Caco-2 (cell line): ENCODE data around the gene PHACTR1. TPM values are rescaled to one million over a fixed set of nuclear protein-coding genes. Genes with fewer than 3 reads are reported as not detected.

Experiments
- BruUV-seq: library from RNA; stranded (reverse); fragments of 400-500 nt; replicated peaks from 2 replicates; lab custom pipeline; 2021; lab: Mats Ljungman, UMichigan
- CTCF ChIA-PET: fragments of 300-600 bp; sonication (Branson Sonifier 250); formaldehyde crosslinking; loops from one replicate; lab custom pipeline; 2022; ENCODE audit warnings: antibody characterized with exemption; lab: Charles Lee
- POLR2A ChIA-PET: fragments of 300-600 bp; sonication (Branson Sonifier 250); formaldehyde crosslinking; loops from one replicate; lab custom pipeline; 2022; ENCODE audit warnings: antibody characterized with exemption; lab: Charles Lee
- DNase-seq, 2 experiments: peaks; one replicate each; pipeline versions ENCODE4 v3.0.0 to v3.0.0-alpha.2; 2020 to 2022
- H3K27me3 ChIP-seq: replicated peaks from 2 replicates; pipeline ENCODE4 v1.6.0; 2011; ENCODE audit warnings: low read length; ENCODE audit not compliant: control insufficient read depth, insufficient read depth
- H3K36me3 ChIP-seq: 2 replicates; pipeline ENCODE4 v1.5.1; 2011; ENCODE audit warnings: low read length; ENCODE audit not compliant: control insufficient read depth, insufficient read depth
- H3K4me1 ChIP-seq: fragments of 250-450 bp; sonication (Bioruptor Pico); 2 replicates; pipeline ENCODE4 v1.5.1; 2020; ENCODE audit warnings: mild to moderate bottlenecking
- H3K4me3 ChIP-seq: 2 replicates; pipeline ENCODE4 v1.5.1; 2011; ENCODE audit warnings: low read depth, mild to moderate bottlenecking, control low read depth, low read length
- H3K9me3 ChIP-seq: fragments of 250-450 bp; sonication (Bioruptor Pico); 2 replicates; pipeline ENCODE4 v1.5.1; 2020; ENCODE audit warnings: mild to moderate bottlenecking, moderate library complexity
- H3K27ac Mint-ChIP-seq: one replicate; pipeline ENCODE4 v1.8.0; 2022; ENCODE audit warnings: mixed read lengths; ENCODE audit not compliant: unreplicated experiment
- H3K27me3 Mint-ChIP-seq: one replicate; pipeline ENCODE4 v1.8.0; 2022; ENCODE audit warnings: mixed read lengths; ENCODE audit not compliant: insufficient read depth, unreplicated experiment
- H3K36me3 Mint-ChIP-seq: one replicate; pipeline ENCODE4 v1.8.0; 2022; ENCODE audit warnings: mild to moderate bottlenecking, mixed read lengths; ENCODE audit not compliant: insufficient read depth, unreplicated experiment
- H3K4me1 Mint-ChIP-seq: one replicate; pipeline ENCODE4 v1.8.0; 2022; ENCODE audit warnings: low read depth, mixed read lengths; ENCODE audit not compliant: unreplicated experiment
- H3K4me3 Mint-ChIP-seq: one replicate; pipeline ENCODE4 v1.8.0; 2022; ENCODE audit warnings: mild to moderate bottlenecking, moderate library complexity, mixed read lengths; ENCODE audit not compliant: unreplicated experiment
- H3K9me3 Mint-ChIP-seq: one replicate; pipeline ENCODE4 v1.8.0; 2022; ENCODE audit warnings: mixed read lengths; ENCODE audit not compliant: unreplicated experiment
- CTCF ChIP-seq, 2 experiments: fragments of 200-600 bp in 1 of 2; IDR thresholded peaks; 1 replicate in 1 of 2; 2 replicates in 1 of 2; pipeline versions ENCODE4 v1.5.1 to v1.8.0; 2011 to 2022; ENCODE audit warnings: antibody characterized with exemption in 1 of 2, control low read depth in 1 of 2, inconsistent platforms in 1 of 2, low read depth in 1 of 2, low read length in 1 of 2, mild to moderate bottlenecking in 1 of 2, moderate library complexity in 1 of 2; ENCODE audit not compliant: insufficient read depth in 1 of 2, severe bottlenecking in 1 of 2, unreplicated experiment in 1 of 2
- intact Hi-C: fragments of 100-400 bp; cut with micrococcal nuclease; formaldehyde crosslinking; loops from one replicate; pipeline ENCODE4 v1.10.0; 2022; ENCODE audit not compliant: unreplicated experiment
- total RNA-seq: library from RNA; stranded (reverse); gene quantifications from 2 replicates; pipeline ENCODE4 v1.2.3, GENCODE V29; 2022

Gene PHACTR1
- total RNA-seq, 1 experiment from 2014 or later, result 0.41 TPM

DNA sequence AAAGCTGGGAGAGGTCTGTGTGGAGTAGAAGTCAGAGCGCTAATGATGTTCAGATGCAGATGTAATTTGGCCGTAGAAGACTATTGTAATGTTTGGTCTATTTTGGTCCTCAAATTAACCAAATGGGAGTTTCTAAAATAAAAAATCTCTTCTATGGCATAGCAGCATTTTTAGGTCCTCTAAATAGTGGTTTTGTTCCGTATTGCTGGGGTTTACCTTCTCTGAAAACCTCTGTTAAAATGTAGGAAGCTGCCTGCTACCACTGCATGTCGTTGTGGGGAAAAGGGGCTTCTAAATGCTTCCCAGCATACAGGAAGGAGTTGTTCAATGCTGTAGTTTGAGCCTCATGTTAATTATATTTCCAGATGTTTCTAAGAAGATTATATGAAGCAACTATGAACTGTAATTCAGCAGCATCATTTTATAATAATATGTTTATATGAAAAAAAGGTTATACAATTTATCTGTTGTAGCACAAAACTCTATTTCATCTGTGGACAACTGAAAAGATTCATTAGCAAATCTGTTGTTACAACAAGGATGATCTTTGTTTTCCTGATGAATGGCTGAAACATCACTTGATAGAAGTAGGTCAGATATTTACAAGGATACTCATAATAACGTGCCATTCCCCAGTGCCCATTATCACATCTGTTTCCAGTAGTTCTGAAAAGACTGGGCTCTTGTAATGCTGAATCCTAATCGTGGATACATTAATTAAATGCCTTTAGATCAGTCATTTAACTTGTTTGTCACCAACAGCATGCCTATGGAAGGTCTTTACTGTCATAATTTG lies 355.2 kb downstream of the PHACTR1 start:
- H3K36me3 ChIP-seq, result no peaks in the 10 kb centered on the region
- H3K4me3 ChIP-seq, result no peak overlapping the region
- no TSS peak for BruUV-seq
- Mint-ChIP-seq H3K4me1 (no peaks in the 10 kb centered on the region), H3K36me3 (no peaks in the 10 kb centered on the region), H3K27ac (no peak overlapping the region), H3K27me3 (peaks cover 17% of the 10 kb centered on the region), H3K9me3 (no peaks in the 10 kb centered on the region), H3K4me3 (no peak overlapping the region)
- no peaks in the 10 kb centered on the region for H3K9me3 ChIP-seq
- TF ChIP-seq CTCF (IDR thresholded peaks at IDR 0.05; ENCODE audit: insufficient read depth in 1 of 2, low read depth in 1 of 2, low read length in 1 of 2, severe bottlenecking in 1 of 2, unreplicated experiment in 1 of 2), result no peak
- ChIA-PET CTCF (no interaction called here), POLR2A (no interaction called here)
- H3K27me3 ChIP-seq, result no peaks in the 10 kb centered on the region
- no peak for DNase-seq
- H3K4me1 ChIP-seq, result no peaks in the 10 kb centered on the region
- intact Hi-C loops, result no loop called here

GRCh38 chr6:13072686-13073347 lies 356.2 kb downstream of the PHACTR1 start:
- POLR2A ChIA-PET, result no interaction called here
- Histone ChIP-seq H3K4me1 (no peaks in the 10 kb centered on the region), H3K9me3 (no peaks in the 10 kb centered on the region), H3K36me3 (no peaks in the 10 kb centered on the region), H3K27me3 (no peaks in the 10 kb centered on the region), H3K4me3 (no peak overlapping the region)
- Mint-ChIP-seq H3K4me3 (no peak overlapping the region), H3K9me3 (no peaks in the 10 kb centered on the region), H3K27me3 (peaks cover 21% of the 10 kb centered on the region), H3K4me1 (no peaks in the 10 kb centered on the region), H3K36me3 (no peaks in the 10 kb centered on the region), H3K27ac (no peak overlapping the region)
- TF ChIP-seq CTCF (IDR thresholded peaks at IDR 0.05; ENCODE audit: insufficient read depth in 1 of 2, low read depth in 1 of 2, low read length in 1 of 2, severe bottlenecking in 1 of 2, unreplicated experiment in 1 of 2), result no peak
- intact Hi-C loops, result no loop called here
- CTCF ChIA-PET, result no interaction called here
- no TSS peak for BruUV-seq
- no peak for DNase-seq

GRCh38 chr6:13074415-13075140 lies 358.0 kb downstream of the PHACTR1 start:
- intact Hi-C loops, result no loop called here
- H3K27me3 Mint-ChIP-seq, result peaks cover 20% of the 10 kb centered on the region
- CTCF ChIA-PET, result no interaction called here

More at GRCh38 chr6:13074415-13075140, 358.0 kb downstream of the PHACTR1 start:
- Mint-ChIP-seq H3K27ac (no peak overlapping the region), H3K9me3 (no peaks in the 10 kb centered on the region), H3K36me3 (no peaks in the 10 kb centered on the region), H3K4me3 (no peak overlapping the region), H3K4me1 (no peaks in the 10 kb centered on the region)
- Histone ChIP-seq H3K4me1 (no peaks in the 10 kb centered on the region), H3K27me3 (peaks cover 1% of the 10 kb centered on the region; the same call in 1 of the 2 replicates), H3K9me3 (no peaks in the 10 kb centered on the region), H3K4me3 (no peak overlapping the region), H3K36me3 (no peaks in the 10 kb centered on the region)
- BruUV-seq, result no TSS peak
- POLR2A ChIA-PET, result no interaction called here
- DNase-seq, result no peak
- no peak for TF ChIP-seq CTCF (IDR thresholded peaks at IDR 0.05; ENCODE audit: insufficient read depth in 1 of 2, low read depth in 1 of 2, low read length in 1 of 2, severe bottlenecking in 1 of 2, unreplicated experiment in 1 of 2)
